Measurements from ENCODE around the gene GC. TPM values are rescaled to one million over a fixed set of nuclear protein-coding genes. Genes with fewer than 3 reads are reported as not detected.

Gene GC
- total RNA-seq, 1 donor from 2014 or later: not detected

GRCh38 chr4:71772592-71772991, 11.3 kb downstream of the GC start:
- Histone ChIP-seq H3K36me3 (ENCODE audit: insufficient read depth, low read length) (no peaks in the 10 kb centered on the region), H3K9ac (ENCODE audit: low read length) (no peak overlapping the region), H3K4me1 (ENCODE audit: insufficient read depth, low read length) (no peaks in the 10 kb centered on the region), H3K27ac (ENCODE audit: low read depth, low read length) (no peak overlapping the region), H4K20me1 (ENCODE audit: insufficient read depth, low read length) (no peaks in the 10 kb centered on the region), H3K9me3 (ENCODE audit: insufficient read depth, low read depth, low read length) (no peaks in the 10 kb centered on the region), H3K79me2 (ENCODE audit: insufficient read depth, low read length) (no peaks in the 10 kb centered on the region), H3K4me3 (ENCODE audit: insufficient read depth, low read depth, low read length) (no peak overlapping the region), H3K27me3 (ENCODE audit: insufficient read depth, low read length) (no peaks in the 10 kb centered on the region), H2AFZ (ENCODE audit: low read depth, low read length) (no peak overlapping the region), H3K4me2 (ENCODE audit: low read length) (no peak overlapping the region)
- no peak for DNase-seq (ENCODE audit: low read depth)
- Mint-ChIP-seq H3K4me3 (ENCODE audit: unreplicated experiment) (no peak overlapping the region), H3K27ac (ENCODE audit: unreplicated experiment) (no peak overlapping the region), H3K36me3 (ENCODE audit: low read depth, unreplicated experiment) (no peaks in the 10 kb centered on the region), H3K27me3 (ENCODE audit: low read depth, unreplicated experiment) (no peaks in the 10 kb centered on the region), H3K4me1 (ENCODE audit: low read depth, unreplicated experiment) (peaks cover 10% of the 10 kb centered on the region), H3K9me3 (ENCODE audit: unreplicated experiment) (peaks cover 4% of the 10 kb centered on the region)
- FAIRE-seq: no peak
- TF ChIP-seq CTCF (IDR thresholded peaks at IDR 0.05; ENCODE audit: insufficient read depth, low read depth, low read length) (no peak), EZH2 (IDR thresholded peaks at IDR 0.05; ENCODE audit: insufficient read depth, low read length) (no peak)

GRCh38 chr4:71771613-71772012, 12.3 kb downstream of the GC start:
- no peak for FAIRE-seq

More at GRCh38 chr4:71771613-71772012, 12.3 kb downstream of the GC start:
- Histone ChIP-seq H3K4me1 (ENCODE audit: insufficient read depth, low read length) (no peaks in the 10 kb centered on the region), H3K36me3 (ENCODE audit: insufficient read depth, low read length) (no peaks in the 10 kb centered on the region), H3K79me2 (ENCODE audit: insufficient read depth, low read length) (no peaks in the 10 kb centered on the region), H4K20me1 (ENCODE audit: insufficient read depth, low read length) (no peaks in the 10 kb centered on the region), H3K4me3 (ENCODE audit: insufficient read depth, low read depth, low read length) (no peak overlapping the region), H3K9ac (ENCODE audit: low read length) (no peak overlapping the region), H3K9me3 (ENCODE audit: insufficient read depth, low read depth, low read length) (no peaks in the 10 kb centered on the region), H2AFZ (ENCODE audit: low read depth, low read length) (no peak overlapping the region), H3K27ac (ENCODE audit: low read depth, low read length) (no peak overlapping the region), H3K4me2 (ENCODE audit: low read length) (no peak overlapping the region), H3K27me3 (ENCODE audit: insufficient read depth, low read length) (no peaks in the 10 kb centered on the region)
- DNase-seq (ENCODE audit: low read depth): no peak
- Mint-ChIP-seq H3K36me3 (ENCODE audit: low read depth, unreplicated experiment) (no peaks in the 10 kb centered on the region), H3K4me3 (ENCODE audit: unreplicated experiment) (no peak overlapping the region), H3K27ac (ENCODE audit: unreplicated experiment) (no peak overlapping the region), H3K4me1 (ENCODE audit: low read depth, unreplicated experiment) (peaks cover 10% of the 10 kb centered on the region), H3K9me3 (ENCODE audit: unreplicated experiment) (peaks cover 4% of the 10 kb centered on the region), H3K27me3 (ENCODE audit: low read depth, unreplicated experiment) (no peaks in the 10 kb centered on the region)
- TF ChIP-seq CTCF (IDR thresholded peaks at IDR 0.05; ENCODE audit: insufficient read depth, low read depth, low read length) (no peak), EZH2 (IDR thresholded peaks at IDR 0.05; ENCODE audit: insufficient read depth, low read length) (no peak)
